ENCODE measurements around the gene TAS2R19. TPM values are rescaled to one million over a fixed set of nuclear protein-coding genes. Genes with fewer than 3 reads are reported as not detected.

TAS2R19 gene
- polyA plus RNA-seq, 1 donor, result 1.3 TPM

- DNase-seq (ENCODE audit: low read depth), result no peak
Measured at GRCh38 chr12:10989107-10989506, 33.3 kb downstream of the TAS2R19 start.

- no peak for DNase-seq (ENCODE audit: low read depth)
Measured at GRCh38 chr12:10986812-10987211, 35.6 kb downstream of the TAS2R19 start, which contains the start of gene TAS2R50. TSS of gene TAS2R50 (minus strand) at chr12:10986912. CDS start at chr12:10986860, 52 bp downstream.

- no peak for DNase-seq (ENCODE audit: low read depth)
Measured at GRCh38 chr12:10982244-10982643, 40.2 kb downstream of the TAS2R19 start.

GRCh38 chr12:10974965-10975364 lies 47.5 kb downstream of the TAS2R19 start:
- DNase-seq (ENCODE audit: low read depth), result no peak

Other genes starting within 250 kb of the TAS2R19 start
- not detected for gene TAS2R7, start 220.0 kb downstream of the TAS2R19 start, polyA plus RNA-seq (ENCODE audit: insufficient read length)
- gene TAS2R8, start 215.3 kb downstream of the TAS2R19 start, polyA plus RNA-seq (ENCODE audit: insufficient read length), result not detected
- gene TAS2R9, start 212.5 kb downstream of the TAS2R19 start, polyA plus RNA-seq (ENCODE audit: insufficient read length), result not detected
- gene TAS2R10, start 196.3 kb downstream of the TAS2R19 start, polyA plus RNA-seq (ENCODE audit: insufficient read length), result 1.1 TPM
- 4.1 TPM for gene PRR4, start 173.1 kb downstream of the TAS2R19 start, polyA plus RNA-seq (ENCODE audit: insufficient read length)
- gene PRH1, start 138.4 kb downstream of the TAS2R19 start, polyA plus RNA-seq (ENCODE audit: insufficient read length), result 7.3 TPM
- gene TAS2R13, start 113.1 kb downstream of the TAS2R19 start, polyA plus RNA-seq (ENCODE audit: insufficient read length), result 0.11 TPM
- 0.33 TPM for gene PRH2, start 93.4 kb downstream of the TAS2R19 start, polyA plus RNA-seq (ENCODE audit: insufficient read length)
- 3.5 TPM for gene TAS2R14, start 83.4 kb downstream of the TAS2R19 start, polyA plus RNA-seq (ENCODE audit: insufficient read length)
- gene TAS2R50, start 35.7 kb downstream of the TAS2R19 start, polyA plus RNA-seq (ENCODE audit: insufficient read length), result not detected
- 1.4 TPM for gene TAS2R20, start 24.3 kb downstream of the TAS2R19 start, polyA plus RNA-seq (ENCODE audit: insufficient read length)
- gene TAS2R31, start 8.8 kb upstream of the TAS2R19 start, polyA plus RNA-seq (ENCODE audit: insufficient read length), result 0.73 TPM
- 0.35 TPM for gene TAS2R46, start 39.7 kb upstream of the TAS2R19 start, polyA plus RNA-seq (ENCODE audit: insufficient read length)
- gene TAS2R43, start 69.7 kb upstream of the TAS2R19 start, polyA plus RNA-seq (ENCODE audit: insufficient read length), result 0.35 TPM
- 0.39 TPM for gene TAS2R30, start 112.0 kb upstream of the TAS2R19 start, polyA plus RNA-seq (ENCODE audit: insufficient read length)
- 12.3 TPM for gene SMIM10L1, start 148.6 kb upstream of the TAS2R19 start, polyA plus RNA-seq (ENCODE audit: insufficient read length)
- not detected for gene TAS2R42, start 164.3 kb upstream of the TAS2R19 start, polyA plus RNA-seq (ENCODE audit: insufficient read length)
- gene PRB3, start 247.1 kb upstream of the TAS2R19 start, polyA plus RNA-seq (ENCODE audit: insufficient read length), result not detected